Calu3 (cell line): ENCODE data around the gene TANC1. TPM values are rescaled to one million over a fixed set of nuclear protein-coding genes. Genes with fewer than 3 reads are reported as not detected.
A peak's percentile ranks its signal among the peaks of the same experiment; 100 is the strongest.

Experiments
- BruUV-seq: library from RNA; stranded (reverse); fragments of 400-500 nt; replicated peaks from 2 replicates; lab custom pipeline; 2021; lab: Mats Ljungman, UMichigan
- CTCF ChIA-PET: fragments of 300-600 bp; sonication (Branson Sonifier 250); formaldehyde crosslinking; loops from one replicate; lab custom pipeline; 2022; ENCODE audit warnings: antibody characterized with exemption; lab: Charles Lee
- DNase-seq: peaks from one replicate; pipeline ENCODE4 v3.0.0; 2022
- H3K27ac Mint-ChIP-seq: one replicate; pipeline ENCODE4 v1.8.0; 2022; ENCODE audit warnings: mixed read lengths; ENCODE audit not compliant: unreplicated experiment
- H3K27me3 Mint-ChIP-seq: one replicate; pipeline ENCODE4 v1.8.0; 2022; ENCODE audit warnings: mixed read lengths; ENCODE audit not compliant: unreplicated experiment
- H3K36me3 Mint-ChIP-seq: one replicate; pipeline ENCODE4 v1.8.0; 2022; ENCODE audit warnings: mild to moderate bottlenecking, moderate library complexity, mixed read lengths; ENCODE audit not compliant: insufficient read depth, unreplicated experiment
- H3K4me1 Mint-ChIP-seq: one replicate; pipeline ENCODE4 v1.8.0; 2022; ENCODE audit warnings: mild to moderate bottlenecking, low read depth, mixed read lengths; ENCODE audit not compliant: unreplicated experiment
- H3K4me3 Mint-ChIP-seq: one replicate; pipeline ENCODE4 v1.8.0; 2022; ENCODE audit warnings: mild to moderate bottlenecking, low read depth, moderate library complexity, mixed read lengths; ENCODE audit not compliant: unreplicated experiment
- H3K9me3 Mint-ChIP-seq: one replicate; pipeline ENCODE4 v1.8.0; 2022; ENCODE audit warnings: low read depth, mixed read lengths; ENCODE audit not compliant: unreplicated experiment
- CTCF ChIP-seq: fragments of 200-600 bp; IDR thresholded peaks from one replicate; pipeline ENCODE4 v1.8.0; 2022; ENCODE audit warnings: antibody characterized with exemption; ENCODE audit not compliant: unreplicated experiment
- intact Hi-C: fragments of 100-400 bp; cut with micrococcal nuclease; formaldehyde crosslinking; loops from one replicate; pipeline ENCODE4 v1.10.0; 2022; ENCODE audit not compliant: unreplicated experiment
- total RNA-seq: library from RNA; stranded (reverse); gene quantifications from 2 replicates; pipeline ENCODE4 v1.2.3, GENCODE V29; 2022

The TANC1 gene
- total RNA-seq, 1 experiment from 2014 or later = 41.2 TPM

GRCh38 chr2:159078443-159078842, 110.0 kb downstream of the TANC1 start:
- no peak overlapping the region for H3K27ac Mint-ChIP-seq
- H3K9me3 Mint-ChIP-seq = no peaks in the 10 kb centered on the region
- BruUV-seq = no TSS peak
- DNase-seq = no peak
- CTCF ChIA-PET = interaction anchor here (1.2 kb wide), 1 partner anchor 24 kb away, joined by 4 read pairs; no protein-coding TSS in a partner anchor
- no peaks in the 10 kb centered on the region for H3K27me3 Mint-ChIP-seq
- peaks cover 2% of the 10 kb centered on the region for H3K4me1 Mint-ChIP-seq
- intact Hi-C loops = no loop called here
- H3K36me3 Mint-ChIP-seq = peaks cover 6% of the 10 kb centered on the region
- TF ChIP-seq CTCF = no peak
- H3K4me3 Mint-ChIP-seq = no peak overlapping the region

GRCh38 chr2:159080641-159081040, 112.2 kb downstream of the TANC1 start:
- CTCF ChIA-PET = no interaction called here
- H3K36me3 Mint-ChIP-seq = peaks cover 6% of the 10 kb centered on the region
- TF ChIP-seq CTCF = no peak
- no TSS peak for BruUV-seq
- no peaks in the 10 kb centered on the region for H3K9me3 Mint-ChIP-seq
- no peaks in the 10 kb centered on the region for H3K27me3 Mint-ChIP-seq
- no peak overlapping the region for H3K4me3 Mint-ChIP-seq
- DNase-seq = no peak
- H3K4me1 Mint-ChIP-seq = peaks cover 8% of the 10 kb centered on the region
- intact Hi-C loops = no loop called here
- H3K27ac Mint-ChIP-seq = no peak overlapping the region

GRCh38 chr2:159082119-159082518, 113.7 kb downstream of the TANC1 start:
- H3K27ac Mint-ChIP-seq = no peak overlapping the region

GRCh38 chr2:159084384-159085370, 116.2 kb downstream of the TANC1 start:
- TF ChIP-seq CTCF = no peak
- H3K4me3 Mint-ChIP-seq = no peak overlapping the region
- peaks cover 16% of the 10 kb centered on the region for H3K4me1 Mint-ChIP-seq
- H3K27ac Mint-ChIP-seq = peak overlapping the region; percentile 27
- BruUV-seq = no TSS peak
- intact Hi-C loops = no loop called here
- CTCF ChIA-PET = interaction anchor here (0.5 to 0.6 kb wide), 2 partner anchors 30 to 88 kb away, joined by 3 to 5 read pairs; no protein-coding TSS in a partner anchor
- H3K9me3 Mint-ChIP-seq = no peaks in the 10 kb centered on the region
- H3K27me3 Mint-ChIP-seq = no peaks in the 10 kb centered on the region
- peaks cover 16% of the 10 kb centered on the region for H3K36me3 Mint-ChIP-seq
- DNase-seq = no peak

More at GRCh38 chr2:159082119-159082518, 113.7 kb downstream of the TANC1 start:
- Mint-ChIP-seq H3K27me3 (no peaks in the 10 kb centered on the region), H3K9me3 (no peaks in the 10 kb centered on the region), H3K36me3 (peaks cover 7% of the 10 kb centered on the region), H3K4me1 (peaks cover 8% of the 10 kb centered on the region), H3K4me3 (no peak overlapping the region)
- CTCF ChIA-PET = no interaction called here
- BruUV-seq = no TSS peak
- no peak for DNase-seq
- intact Hi-C loops = no loop called here
- no peak for TF ChIP-seq CTCF
